Motor neuron (in vitro differentiated cells): ENCODE measurements around the gene ELF4. TPM values are rescaled to one million over a fixed set of nuclear protein-coding genes. Genes with fewer than 3 reads are reported as not detected.

Experiments
- ATAC-seq, 8 experiments: fragments of 200-7000 bp; cut with Tn5 transposase; replicated peaks in 6 of 8; 2 replicates each; pipeline ENCODE4 v1.8.0; 2021; ENCODE audit warnings: mild to moderate bottlenecking in 8 of 8, moderate library complexity in 8 of 8
- H3K27ac ChIP-seq, 2 donors: fragments of 250-450 bp; sonication (Bioruptor Pico); 2 replicates each; pipeline ENCODE4 v1.9.0; 2021; ENCODE audit warnings: antibody characterized with exemption in 2 of 2, mild to moderate bottlenecking in 2 of 2, moderate library complexity in 1 of 2
- H3K4me1 ChIP-seq, 2 donors: fragments of 250-450 bp; sonication (Bioruptor Pico); replicated peaks in 1 of 2; 2 replicates each; pipeline ENCODE4 v1.6.1; 2021; ENCODE audit warnings: antibody characterized with exemption in 2 of 2, mild to moderate bottlenecking in 2 of 2, moderate library complexity in 1 of 2
- H3K4me3 ChIP-seq, 5 donors: fragments of 250-450 bp; sonication (Bioruptor Pico); 2 replicates each; pipeline ENCODE4 v1.9.0; 2021; ENCODE audit warnings: antibody characterized with exemption in 5 of 5, mild to moderate bottlenecking in 5 of 5, moderate library complexity in 4 of 5
- WGBS, 10 experiments: fragments of 450-650 bp; shearing (Covaris generic); methylation state at CpG; one replicate each; pipeline ENCODE4 v1.0.0; 2022; 5-methylcytosine and 5-hydroxymethylcytosine counted together
- in situ Hi-C, 9 experiments: fragments of 400-800 bp; cut with MboI; loops; one replicate each; pipeline ENCODE4 v1.15.0; 2021; ENCODE audit warnings: low sequenced_read_pairs in 9 of 9, low pct_unique_long_range_greater_than_20kb in 2 of 9; ENCODE audit not compliant: unreplicated experiment in 9 of 9
- total RNA-seq, 8 experiments: library from RNA; unstranded; fragments of 300-600 nt; gene quantifications; 2 replicates each; pipeline versions ENCODE4 v1.2.3 to v1.2.4, GENCODE V29; 2022

ELF4 gene
- total RNA-seq, 8 experiments from 2014 or later = 1.4 to 11.4 (median 4.3) TPM

DNA sequence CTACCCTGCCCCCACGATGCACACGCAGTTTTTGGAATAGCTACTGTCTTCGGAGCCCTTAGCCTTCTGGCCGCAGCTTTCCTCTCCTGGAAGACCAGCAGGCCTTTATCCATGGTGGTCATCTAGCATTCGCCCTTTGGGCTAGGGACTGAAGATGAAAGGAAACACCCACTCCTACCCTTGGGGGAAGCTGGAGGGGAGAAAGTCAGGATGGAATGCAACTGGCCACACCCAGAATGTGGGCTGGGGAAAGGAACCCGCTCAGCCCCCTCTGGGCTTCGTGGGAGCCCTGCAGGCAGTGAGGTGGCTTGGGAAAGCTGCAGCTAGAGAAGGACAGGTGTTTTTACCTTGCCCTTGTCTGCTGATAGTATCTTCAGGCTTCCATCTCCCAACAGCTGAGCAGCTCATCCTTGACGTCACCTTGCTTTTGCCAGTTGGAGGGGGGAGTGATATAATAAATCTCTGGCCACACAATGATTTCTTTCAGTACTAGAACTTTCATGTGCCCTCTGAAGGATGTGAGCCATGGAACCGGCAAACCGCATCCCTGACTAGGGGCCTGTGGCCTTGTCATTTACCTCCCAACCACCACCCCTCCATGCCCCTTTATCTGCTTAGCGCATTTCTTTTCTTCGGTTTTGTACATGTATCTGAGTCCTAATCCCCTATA lies 59.0 kb downstream of the ELF4 start:
- in situ Hi-C loops = loop anchor here in 8 of 9 experiments (25.0 kb wide), 2 partner anchors 139 to 439 kb away; partner anchors contain the start of gene UTP14A (in 1 of the 8)

GRCh38 chrX:130049821-130050220 lies 60.5 kb downstream of the ELF4 start:
- 10 to 64% (median 51%) methylated on average over 2 to 8 of the region's 8 CpGs; no CpG with 5 or more reads in 7 of the 10 experiments for WGBS, 10 experiments
- ATAC-seq = no peak
- in situ Hi-C loops = loop anchor here in 8 of 9 experiments (25.0 kb wide), 3 partner anchors 113 to 438 kb away; partner anchors contain the start of gene UTP14A (in 1 of the 8)
- no peaks in the 10 kb centered on the region for H3K4me1 ChIP-seq
- H3K4me3 ChIP-seq = no peak overlapping the region
- H3K27ac ChIP-seq = no peak overlapping the region

More for the DNA sequence above, 59.0 kb downstream of the ELF4 start:
- Histone ChIP-seq H3K27ac (no peak overlapping the region), H3K4me3 (no peak overlapping the region), H3K4me1 (no peaks in the 10 kb centered on the region)
- no peak for ATAC-seq
- 77 to 100% methylated on average over 1 to 5 of the region's 12 CpGs; no CpG with 5 or more reads in 8 of the 10 experiments for WGBS, 10 experiments

DNA sequence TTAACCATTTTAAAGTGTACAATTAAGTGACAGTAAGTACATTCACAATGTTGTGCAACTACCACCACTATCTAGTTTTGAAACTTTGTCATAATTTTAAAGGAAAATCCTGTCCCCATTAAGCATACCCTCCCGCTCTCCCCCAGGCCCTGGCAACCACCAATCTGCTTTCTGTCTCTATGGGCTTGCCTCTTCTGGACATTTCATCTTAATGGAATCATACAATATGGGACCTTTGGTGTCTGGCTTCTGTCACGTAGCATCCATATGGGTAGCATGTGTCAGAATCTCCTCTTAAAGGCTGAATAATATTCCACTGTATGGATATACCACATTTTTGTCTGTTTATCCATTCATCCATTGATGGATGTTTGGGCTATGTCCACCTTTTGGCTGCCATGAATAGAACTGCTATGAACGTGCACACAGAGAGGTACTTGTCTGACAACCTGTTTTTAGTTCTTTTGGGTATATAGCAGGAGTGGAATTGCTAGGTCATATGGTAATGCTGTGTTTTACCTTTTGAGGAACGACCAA lies 61.5 kb downstream of the ELF4 start:
- in situ Hi-C loops = loop anchor here in 2 of 9 experiments (25.0 kb wide), 1 partner anchor 111 kb away; no protein-coding TSS in a partner anchor
- ATAC-seq = no peak
- H3K4me1 ChIP-seq = no peaks in the 10 kb centered on the region
- no peak overlapping the region for H3K27ac ChIP-seq
- H3K4me3 ChIP-seq = no peak overlapping the region
- 43 to 83% (median 59%) methylated on average over 1 to 3 of the region's 4 CpGs; no CpG with 5 or more reads in 6 of the 10 experiments for WGBS, 10 experiments

- no peak for ATAC-seq
- WGBS, 10 experiments = 63 to 100% (median 100%) methylated on average over 1 to 5 of the region's 5 CpGs; no CpG with 5 or more reads in 3 of the 10 experiments
- Histone ChIP-seq H3K4me1 (no peaks in the 10 kb centered on the region), H3K4me3 (no peak overlapping the region), H3K27ac (no peak overlapping the region)
- in situ Hi-C loops = loop anchor here in 2 of 9 experiments (25.0 kb wide), 1 partner anchor 110 kb away; no protein-coding TSS in a partner anchor
Measured at GRCh38 chrX:130047416-130047815, 62.9 kb downstream of the ELF4 start.

GRCh38 chrX:130039847-130040246 lies 70.5 kb downstream of the ELF4 start:
- no peak overlapping the region for H3K4me3 ChIP-seq
- no peak overlapping the region for H3K27ac ChIP-seq
- no peaks in the 10 kb centered on the region for H3K4me1 ChIP-seq
- WGBS, 10 experiments = 40% methylated on average over 2 of the region's 2 CpGs; no CpG with 5 or more reads in 9 of the 10 experiments
- no peak for ATAC-seq
- in situ Hi-C loops = loop anchor here in 2 of 9 experiments (25.0 kb wide), 1 partner anchor 103 kb away; no protein-coding TSS in a partner anchor

- in situ Hi-C loops = loop anchor here in 2 of 9 experiments (25.0 kb wide), 1 partner anchor 97 kb away; no protein-coding TSS in a partner anchor
- no peak overlapping the region for H3K4me3 ChIP-seq
- ATAC-seq = no peak
- no peaks in the 10 kb centered on the region for H3K4me1 ChIP-seq
- no peak overlapping the region for H3K27ac ChIP-seq
- WGBS, 10 experiments = 50 to 100% (median 100%) methylated on average over 1 to 3 of the region's 7 CpGs; no CpG with 5 or more reads in 7 of the 10 experiments
Measured at GRCh38 chrX:130034178-130034577, 76.1 kb downstream of the ELF4 start.

DNA sequence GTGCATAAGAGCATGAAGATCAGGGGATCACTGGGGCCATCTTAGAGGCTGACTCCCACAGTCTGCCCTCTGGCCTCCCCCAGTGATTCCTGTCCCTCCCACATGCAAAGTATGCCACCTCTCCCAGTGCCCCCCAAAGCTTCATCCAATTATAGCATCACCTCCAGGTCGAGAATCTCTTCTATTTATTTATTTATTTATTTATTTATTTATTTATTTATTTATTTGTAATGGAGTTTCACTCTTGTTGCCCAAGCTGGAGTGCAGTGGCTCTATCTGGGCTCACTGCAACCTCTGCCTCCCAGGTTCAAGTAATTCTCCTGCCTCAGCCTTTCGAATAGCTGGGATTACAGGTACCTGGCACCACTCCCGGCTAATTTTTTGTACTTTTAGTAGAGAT lies 77.7 kb downstream of the ELF4 start:
- in situ Hi-C loops = loop anchor here in 2 of 9 experiments (25.0 kb wide), 1 partner anchor 95 kb away; no protein-coding TSS in a partner anchor
- no peak for ATAC-seq
- WGBS, 10 experiments = 37 to 83% (median 57%) methylated on average over 1 to 2 of the region's 3 CpGs; no CpG with 5 or more reads in 5 of the 10 experiments
- Histone ChIP-seq H3K4me3 (no peak overlapping the region), H3K27ac (no peak overlapping the region), H3K4me1 (no peaks in the 10 kb centered on the region)

GRCh38 chrX:130030826-130031225 lies 79.5 kb downstream of the ELF4 start:
- WGBS, 10 experiments = no CpG with 5 or more reads among the region's 4 CpGs
- no peak for ATAC-seq
- in situ Hi-C loops = loop anchor here in 2 of 9 experiments (25.0 kb wide), 1 partner anchor 94 kb away; no protein-coding TSS in a partner anchor
- Histone ChIP-seq H3K27ac (no peak overlapping the region), H3K4me3 (no peak overlapping the region), H3K4me1 (no peaks in the 10 kb centered on the region)

GRCh38 chrX:130028196-130028595 lies 82.1 kb downstream of the ELF4 start:
- in situ Hi-C loops = loop anchor here in 2 of 9 experiments (25.0 kb wide), 1 partner anchor 91 kb away; no protein-coding TSS in a partner anchor
- WGBS, 10 experiments = 74% methylated on average over 3 of the region's 5 CpGs; no CpG with 5 or more reads in 9 of the 10 experiments
- H3K4me1 ChIP-seq = no peaks in the 10 kb centered on the region
- ATAC-seq = peak in 1 of 8 experiments; percentile 16
- no peak overlapping the region for H3K4me3 ChIP-seq
- no peak overlapping the region for H3K27ac ChIP-seq

DNA sequence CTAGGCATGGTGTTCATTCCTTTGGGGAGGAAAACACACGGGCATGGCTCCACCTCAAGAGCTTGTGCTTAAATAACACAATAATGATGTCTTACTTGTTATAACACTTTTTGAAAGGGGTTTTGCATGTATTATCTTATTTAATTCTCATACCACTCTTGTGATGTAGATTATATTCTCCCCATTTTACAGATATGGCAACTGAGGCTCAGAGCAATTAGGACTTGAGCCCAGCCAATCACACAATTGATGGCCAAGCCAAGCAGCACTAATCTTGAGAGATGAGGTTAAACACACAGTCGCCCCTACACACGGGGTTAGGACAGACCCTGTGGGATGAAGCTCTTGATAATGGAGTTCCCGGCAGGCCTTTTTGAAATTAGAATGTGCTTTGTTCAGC lies 82.7 kb downstream of the ELF4 start:
- no peaks in the 10 kb centered on the region for H3K4me1 ChIP-seq
- no peak for ATAC-seq
- 67% methylated on average over 3 of the region's 4 CpGs; no CpG with 5 or more reads in 9 of the 10 experiments for WGBS, 10 experiments
- in situ Hi-C loops = loop anchor here in 2 of 9 experiments (25.0 kb wide), 1 partner anchor 90 kb away; no protein-coding TSS in a partner anchor
- no peak overlapping the region for H3K27ac ChIP-seq
- no peak overlapping the region for H3K4me3 ChIP-seq

- Histone ChIP-seq H3K4me1 (no peaks in the 10 kb centered on the region), H3K27ac (no peak overlapping the region), H3K4me3 (no peak overlapping the region)
- in situ Hi-C loops = loop anchor here in 2 of 9 experiments (25.0 kb wide), 1 partner anchor 88 kb away; no protein-coding TSS in a partner anchor
- no peak for ATAC-seq
- WGBS, 10 experiments = 60 to 100% methylated on average over 1 to 5 of the region's 19 CpGs; no CpG with 5 or more reads in 8 of the 10 experiments
Measured at GRCh38 chrX:130025256-130025655, 85.0 kb downstream of the ELF4 start.

GRCh38 chrX:130024127-130024526 lies 86.2 kb downstream of the ELF4 start:
- 17 to 31% methylated on average over 2 of the region's 9 CpGs; no CpG with 5 or more reads in 8 of the 10 experiments for WGBS, 10 experiments
- Histone ChIP-seq H3K4me3 (no peak overlapping the region), H3K4me1 (no peaks in the 10 kb centered on the region), H3K27ac (no peak overlapping the region)
- in situ Hi-C loops = no loop called here
- peak in 4 of 8 experiments; percentile 43 to 99 (median 98) for ATAC-seq
